Measurements from ENCODE around the gene UBE2D2.
"Not testable (repeated sequence)": the region's sequence is repeated elsewhere in the genome, so short reads cannot be mapped to it uniquely, and the experiment has no call there.

The UBE2D2 gene

DNA sequence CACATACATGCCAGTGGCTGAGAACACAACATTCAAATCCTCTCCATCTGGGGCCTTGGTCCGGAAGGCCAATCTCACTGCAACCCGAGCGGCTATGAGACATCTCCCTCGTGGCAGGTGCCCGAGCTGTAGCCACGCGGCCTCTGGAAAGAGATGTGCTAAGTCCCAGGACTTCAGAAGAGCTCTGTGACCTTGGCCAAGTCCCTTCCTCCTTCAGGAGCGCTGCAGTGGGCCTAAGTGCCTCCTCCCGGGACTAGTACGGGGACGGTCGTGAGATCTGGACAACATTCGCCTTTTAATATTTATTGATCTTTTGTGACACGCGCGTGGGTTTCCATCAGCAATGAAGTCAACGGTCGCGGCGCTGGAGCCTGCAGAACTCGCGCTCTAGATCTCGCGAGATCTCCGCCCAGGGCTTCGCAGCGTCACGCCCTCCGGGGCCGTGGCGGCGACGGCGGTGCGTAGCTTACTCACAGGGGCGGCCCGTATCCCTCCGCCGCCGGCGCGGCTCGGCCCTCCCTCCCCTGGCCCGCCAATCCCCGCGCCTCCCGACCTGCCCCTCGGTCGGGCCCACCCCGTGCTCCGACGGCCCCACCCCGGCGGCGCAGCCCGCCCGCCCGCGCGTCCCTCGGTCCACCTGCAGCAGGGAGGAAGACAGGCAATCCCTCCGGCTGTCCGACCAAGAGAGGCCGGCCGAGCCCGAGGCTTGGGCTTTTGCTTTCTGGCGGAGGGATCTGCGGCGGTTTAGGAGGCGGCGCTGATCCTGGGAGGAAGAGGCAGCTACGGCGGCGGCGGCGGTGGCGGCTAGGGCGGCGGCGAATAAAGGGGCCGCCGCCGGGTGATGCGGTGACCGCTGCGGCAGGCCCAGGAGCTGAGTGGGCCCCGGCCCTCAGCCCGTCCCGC lies at the start of gene UBE2D2:
UBE2D2 (plus strand) TSS at position 588 of the 903 bp plus-strand sequence. CDS start 453 bp downstream, outside the sequence.
- DNase-seq (ENCODE audit: low spot score): peak; percentile 99

DNA sequence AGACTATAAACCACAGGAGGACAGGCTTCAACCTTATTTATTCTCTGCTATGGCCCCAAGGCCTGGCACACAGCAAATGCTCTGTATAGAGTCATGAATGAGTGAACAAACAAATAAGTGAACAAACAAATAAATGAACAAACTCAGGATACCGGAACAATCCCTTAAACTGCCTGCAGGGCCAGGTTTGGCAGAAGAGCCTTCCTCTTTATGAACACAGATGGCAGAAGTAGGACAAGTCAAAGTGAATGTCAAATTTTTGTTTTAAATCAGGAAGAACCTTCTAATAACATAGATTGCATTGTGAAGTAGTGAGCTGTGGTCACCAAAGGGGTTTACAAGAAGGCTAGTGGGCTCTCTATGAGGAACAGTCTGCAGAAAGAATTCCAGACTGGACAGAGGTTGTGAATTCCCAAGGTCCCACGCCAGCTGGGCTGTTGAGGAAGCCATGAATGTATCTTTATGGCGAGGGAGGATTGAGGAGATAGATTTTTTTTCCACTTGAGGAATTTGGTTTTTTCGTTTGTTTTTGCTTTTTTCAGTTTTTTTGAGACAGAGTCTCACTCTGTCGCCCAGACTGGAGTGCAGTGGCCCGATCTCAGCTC lies 48.3 kb upstream of the UBE2D2 start:
- no peak for DNase-seq (ENCODE audit: low spot score)

DNA sequence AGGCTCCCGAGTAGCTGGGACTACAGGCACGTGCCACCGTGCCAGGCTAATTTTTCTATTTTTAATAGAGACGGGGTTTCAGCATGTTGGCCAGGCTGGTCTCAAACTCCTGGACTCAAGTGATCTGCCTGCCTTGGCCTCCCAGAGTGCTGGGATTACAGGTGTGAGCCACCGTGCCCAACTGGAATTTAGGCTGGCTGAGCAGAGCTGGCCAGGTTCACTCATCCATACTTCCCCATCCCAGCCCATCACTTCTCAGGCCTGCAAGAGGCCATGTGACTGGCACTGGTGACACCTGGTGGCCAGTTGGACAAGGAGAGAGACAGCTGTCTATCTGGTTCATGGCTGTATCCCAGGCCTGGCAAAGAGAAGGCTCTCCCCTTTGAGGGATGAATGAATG lies 47.7 kb upstream of the UBE2D2 start:
- DNase-seq (ENCODE audit: low spot score): peak; percentile 78

DNA sequence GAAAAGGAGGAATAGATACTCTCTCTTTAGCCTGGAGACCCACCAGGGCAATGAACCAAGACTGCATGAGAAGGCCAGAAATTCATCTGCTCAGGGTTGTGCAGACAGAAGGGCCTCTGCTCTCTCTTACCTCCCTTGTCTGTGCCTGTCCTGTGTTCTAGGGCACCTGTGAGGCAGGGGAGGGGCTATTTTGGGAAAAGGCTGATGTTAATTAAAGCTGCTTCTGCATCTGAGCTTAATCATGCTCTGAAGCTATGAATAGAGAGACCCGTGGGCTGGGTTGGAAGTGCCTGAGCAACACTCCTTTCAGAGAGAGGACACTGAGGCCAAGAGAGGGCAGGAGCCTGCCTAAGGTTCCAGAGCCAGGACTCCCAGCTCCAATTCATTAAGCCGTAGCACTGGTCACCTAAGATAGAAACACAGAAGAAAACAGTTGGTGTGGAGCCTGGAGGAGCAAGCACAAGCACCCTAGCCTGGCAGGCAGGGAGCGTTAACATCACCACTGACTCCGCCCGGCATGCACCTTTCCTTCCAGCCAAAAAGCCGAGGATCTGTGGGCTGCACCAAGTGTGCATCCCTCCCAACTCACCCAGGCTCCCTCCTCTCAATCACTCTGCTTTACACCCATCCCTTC lies 47.2 kb upstream of the UBE2D2 start:
- DNase-seq (ENCODE audit: low spot score): no peak

DNA sequence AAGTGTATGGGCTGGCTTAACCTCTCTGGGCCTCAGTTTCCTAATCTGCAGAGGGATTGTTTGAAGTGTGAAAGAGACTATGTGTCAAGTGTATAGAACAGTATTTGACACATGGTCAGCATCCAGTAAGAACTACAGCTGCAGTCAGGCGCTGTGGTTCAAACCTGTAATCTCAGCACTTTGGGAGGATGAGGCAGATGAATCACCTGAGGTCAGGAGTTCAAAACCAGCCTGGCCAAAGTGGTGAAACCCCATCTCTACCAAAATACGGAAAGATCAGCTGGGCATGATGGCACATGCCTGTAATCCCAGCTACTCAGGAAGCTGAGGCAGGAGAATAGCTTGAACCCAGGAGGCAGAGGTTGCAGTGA lies 46.7 kb upstream of the UBE2D2 start:
- no peak for DNase-seq (ENCODE audit: low spot score)

DNA sequence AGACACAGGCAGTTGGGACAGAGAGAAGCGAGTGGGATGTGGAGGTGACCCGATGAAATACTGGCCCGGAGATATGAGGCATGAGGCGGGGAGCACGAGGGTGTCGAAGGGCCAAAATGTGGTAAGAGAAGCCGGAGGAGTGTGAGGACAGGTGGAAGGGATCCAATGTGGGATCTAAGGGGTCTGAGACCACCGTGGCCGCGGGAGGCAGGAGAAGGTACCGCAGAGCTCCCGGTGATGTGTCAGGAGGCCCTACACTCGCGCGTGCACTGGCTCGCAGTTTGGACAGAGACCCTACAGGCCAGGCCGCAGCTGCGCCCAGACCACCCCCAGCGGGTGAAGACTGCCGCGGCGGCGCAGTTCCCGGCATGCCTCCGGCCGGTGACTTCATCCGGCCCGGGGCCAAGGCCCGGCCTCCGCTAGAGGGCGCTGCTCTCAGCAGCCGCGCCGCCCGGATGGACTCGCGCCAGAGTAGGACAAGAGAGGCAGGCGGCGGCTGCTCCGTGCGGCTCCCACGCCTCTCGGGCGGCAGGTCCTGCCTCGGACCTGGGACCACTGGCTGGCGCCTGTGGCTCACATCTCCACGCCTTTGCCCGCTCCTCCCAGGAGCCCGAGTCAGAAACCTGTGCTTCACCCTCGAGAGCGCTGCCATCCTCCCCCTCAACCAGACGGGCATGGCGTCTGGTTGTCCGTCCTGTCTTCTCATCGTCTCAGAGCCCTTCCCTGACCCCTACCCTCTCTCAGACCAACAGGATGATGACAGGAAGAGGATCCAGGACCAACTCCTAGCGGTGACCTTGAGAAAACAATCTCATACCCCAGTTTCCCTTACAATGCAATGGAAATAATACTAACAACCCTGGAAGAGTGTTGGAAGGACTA lies 43.2 kb upstream of the UBE2D2 start:
- peak; percentile 96 for DNase-seq (ENCODE audit: low spot score)

DNA sequence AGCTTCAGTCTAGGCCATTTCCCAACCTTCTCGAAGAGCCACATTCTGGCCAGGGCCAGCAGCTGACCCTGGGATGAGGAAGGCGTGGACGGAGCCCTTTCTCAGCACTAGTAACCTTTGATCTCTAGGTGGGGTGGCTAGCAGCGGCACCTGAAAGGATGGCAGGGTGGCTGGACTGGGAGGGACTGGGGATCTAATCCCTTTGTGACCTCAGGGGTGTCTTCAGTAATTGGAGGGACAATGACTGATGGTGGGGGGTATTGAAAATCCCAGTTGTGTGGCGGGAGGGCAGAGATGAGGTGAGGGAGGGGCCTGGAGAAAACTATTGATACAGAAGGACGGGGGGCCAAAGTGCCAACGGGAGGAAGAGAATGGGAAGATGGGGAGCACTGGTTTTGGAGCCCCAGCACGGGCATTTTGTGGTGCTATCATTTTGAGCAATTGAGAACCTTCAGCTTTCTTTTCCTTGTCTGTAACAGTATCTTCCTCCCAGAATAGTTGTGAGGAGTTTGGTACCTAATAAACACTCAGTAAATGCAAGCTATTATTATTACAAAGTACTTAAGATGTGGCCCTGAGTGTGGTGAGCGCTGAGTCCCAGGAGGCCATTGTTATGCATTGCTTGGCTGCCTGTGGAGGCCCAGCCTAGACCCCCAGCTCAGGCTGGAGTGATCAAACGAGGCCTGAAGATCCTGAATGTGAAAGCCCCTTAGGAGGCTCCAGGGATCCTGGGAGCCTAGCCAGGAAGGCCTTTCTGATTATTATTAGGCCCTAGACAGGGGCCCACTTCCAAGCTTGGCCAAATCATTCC lies 37.3 kb upstream of the UBE2D2 start:
- no peak for DNase-seq (ENCODE audit: low spot score)

DNA sequence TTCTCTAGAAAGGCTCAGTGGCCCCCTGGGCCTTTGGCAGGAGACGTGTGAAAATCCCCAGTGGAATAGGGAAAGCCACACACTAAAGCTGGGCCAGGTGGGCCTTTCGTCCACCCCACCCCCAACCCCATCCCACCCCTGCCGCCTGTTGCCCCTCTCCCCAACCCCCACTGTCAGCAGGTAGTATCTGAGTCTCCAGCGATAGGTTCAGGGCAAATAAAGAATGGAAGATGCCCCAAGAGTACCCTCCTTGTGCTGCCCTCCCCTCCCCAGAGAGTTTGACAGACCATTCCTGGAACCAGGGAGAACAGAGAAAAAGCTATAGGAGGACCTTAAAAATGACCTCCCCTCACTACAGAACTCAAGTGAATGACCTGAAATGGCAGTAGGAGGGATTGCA lies 36.7 kb upstream of the UBE2D2 start:
- no peak for DNase-seq (ENCODE audit: low spot score)

DNA sequence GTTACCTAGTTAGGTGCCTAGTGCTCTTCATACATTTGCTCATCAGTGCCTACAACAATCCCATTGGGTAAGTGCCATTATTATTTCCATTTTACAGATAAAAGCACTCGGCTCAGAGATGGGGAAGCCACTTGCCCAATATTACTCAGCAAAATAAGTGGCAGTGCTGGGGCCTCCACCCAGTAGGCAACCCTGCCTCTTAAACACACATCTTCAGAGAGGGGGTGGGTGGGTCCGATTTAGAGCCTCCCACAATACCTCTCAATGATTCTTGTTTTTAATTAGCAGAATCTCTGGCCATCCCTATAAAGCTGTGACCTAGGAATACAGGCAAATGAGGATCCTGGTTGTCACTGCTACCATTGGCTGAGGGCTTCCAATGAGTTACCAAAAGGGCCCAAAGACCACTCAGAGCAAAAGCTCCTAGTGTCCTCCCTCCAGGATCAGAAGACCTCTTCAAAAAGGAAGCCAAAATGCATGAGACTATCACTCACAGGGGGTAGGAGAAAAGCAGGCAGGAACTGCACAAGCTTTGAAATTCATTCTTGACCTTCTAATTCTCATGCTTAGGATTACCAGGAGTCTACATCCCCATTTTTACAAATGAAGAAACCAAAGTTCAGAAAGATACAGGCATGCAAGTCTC lies 36.1 kb upstream of the UBE2D2 start:
- DNase-seq (ENCODE audit: low spot score): no peak

DNA sequence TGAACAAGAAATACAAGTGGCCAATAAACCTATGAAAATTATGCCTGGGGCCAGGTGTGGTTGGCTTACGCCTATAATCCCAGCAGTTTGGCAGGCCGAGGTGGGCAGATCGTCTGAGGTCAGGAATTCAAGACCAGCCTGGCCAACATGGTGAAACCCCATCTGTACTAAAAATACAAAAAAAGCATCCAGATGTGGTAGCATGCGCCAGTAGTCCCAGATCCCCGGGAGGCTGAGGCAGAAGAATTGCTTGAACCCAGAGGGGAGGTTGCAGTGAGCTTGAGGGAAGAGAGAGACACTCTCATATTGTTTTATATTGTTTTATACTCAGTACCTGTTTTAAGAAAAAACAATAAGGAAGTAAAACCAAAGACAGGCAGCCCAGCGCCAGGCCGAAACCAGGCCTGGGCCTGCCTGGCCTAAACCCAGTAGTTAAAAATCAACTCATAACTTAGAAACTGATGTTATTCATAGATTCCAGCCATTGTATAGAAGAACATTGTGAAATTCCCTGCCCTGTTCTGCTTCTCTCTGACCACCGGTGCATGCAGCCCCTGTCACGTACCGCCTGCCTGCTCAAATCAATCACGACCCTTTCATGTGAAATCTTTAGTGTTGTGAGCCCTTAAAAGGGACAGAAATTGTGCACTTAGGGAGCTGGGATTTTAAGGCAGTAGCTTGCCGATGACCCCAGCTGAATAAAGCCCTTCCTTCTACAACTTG lies 35.4 kb upstream of the UBE2D2 start:
- DNase-seq (ENCODE audit: low spot score): not testable (repeated sequence)

DNA sequence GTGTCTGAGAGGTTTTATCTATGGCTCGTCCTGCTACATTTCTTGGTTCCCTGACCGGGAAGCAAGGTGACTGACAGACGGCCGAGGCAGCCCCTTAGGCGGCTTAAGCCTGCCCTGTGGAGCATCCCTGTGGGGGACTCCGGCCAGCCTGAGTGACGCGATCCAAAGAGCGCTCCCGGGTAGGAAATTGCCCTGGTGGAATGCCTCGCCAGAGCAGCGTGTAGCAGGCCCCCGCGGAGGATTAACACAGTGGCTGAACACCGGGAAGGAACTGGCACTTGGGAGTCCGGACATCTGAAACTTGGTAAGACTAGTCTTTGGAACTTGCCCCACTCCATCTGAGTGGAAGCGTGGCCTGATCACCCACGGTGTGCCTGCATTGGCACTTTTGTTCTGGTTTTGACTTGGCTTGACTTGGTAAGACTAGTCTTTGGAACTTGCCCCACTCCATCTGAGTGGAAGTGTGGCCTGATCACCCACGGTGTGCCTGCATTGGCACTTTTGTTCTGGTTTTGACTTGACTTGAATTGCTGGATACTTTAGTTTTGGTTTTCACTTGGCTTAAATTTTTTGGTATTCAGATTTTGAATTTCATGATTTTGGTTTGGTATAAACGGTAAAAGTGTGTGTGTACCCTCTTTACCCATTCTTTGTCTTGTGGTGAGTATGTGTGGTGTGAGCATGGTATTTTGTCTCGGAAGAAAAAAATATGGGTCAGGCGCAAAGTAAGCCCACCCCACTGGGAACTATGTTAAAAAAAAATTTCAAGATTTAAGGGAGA lies 34.6 kb upstream of the UBE2D2 start:
- DNase-seq (ENCODE audit: low spot score): not testable (repeated sequence)

DNA sequence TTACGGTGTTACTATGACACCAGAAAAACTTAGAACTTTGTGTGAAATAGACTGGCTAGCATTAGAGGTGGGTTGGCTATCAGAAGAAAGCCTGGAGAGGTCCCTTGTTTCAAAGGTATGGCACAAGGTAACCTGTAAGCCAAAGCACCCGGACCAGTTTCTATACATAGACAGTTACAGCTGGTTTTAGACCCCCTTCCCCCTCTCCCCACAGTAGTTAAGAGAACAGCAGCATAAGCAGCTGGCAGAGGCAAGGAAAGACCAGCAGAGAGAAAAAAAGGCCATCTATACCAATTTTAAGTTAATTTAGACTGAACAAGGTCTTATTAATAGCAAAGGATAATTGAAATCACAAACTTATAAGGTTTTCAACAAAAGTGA lies 34.1 kb upstream of the UBE2D2 start:
- DNase-seq (ENCODE audit: low spot score): not testable (repeated sequence)

DNA sequence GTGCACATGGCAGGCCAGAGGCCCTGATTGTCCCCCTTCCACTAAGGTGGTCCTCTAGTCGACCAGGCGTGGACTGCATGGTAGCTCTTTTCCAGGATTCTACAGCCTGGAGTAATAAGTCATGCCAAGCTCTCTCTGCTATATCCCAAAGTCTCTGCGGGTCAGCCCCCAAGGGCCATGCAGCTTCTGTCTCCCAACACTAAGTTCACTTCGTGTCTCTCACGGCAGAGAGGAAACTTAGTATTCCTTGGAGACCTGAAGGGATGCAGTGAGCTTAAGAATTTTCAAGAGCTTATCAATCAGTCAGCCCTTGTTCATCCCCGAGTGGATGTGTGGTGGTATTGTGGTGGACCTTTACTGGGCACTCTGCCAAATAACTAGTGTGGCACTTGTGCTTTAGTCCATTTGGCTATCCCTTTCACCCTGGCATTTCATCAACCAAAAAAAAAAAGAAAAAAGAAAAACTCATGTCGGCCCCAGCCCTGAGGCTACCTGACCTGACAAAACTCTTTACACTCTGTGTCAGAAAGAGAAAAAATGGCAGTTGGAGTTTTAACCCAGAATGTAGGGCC lies 33.2 kb upstream of the UBE2D2 start:
- DNase-seq (ENCODE audit: low spot score): not testable (repeated sequence)

DNA sequence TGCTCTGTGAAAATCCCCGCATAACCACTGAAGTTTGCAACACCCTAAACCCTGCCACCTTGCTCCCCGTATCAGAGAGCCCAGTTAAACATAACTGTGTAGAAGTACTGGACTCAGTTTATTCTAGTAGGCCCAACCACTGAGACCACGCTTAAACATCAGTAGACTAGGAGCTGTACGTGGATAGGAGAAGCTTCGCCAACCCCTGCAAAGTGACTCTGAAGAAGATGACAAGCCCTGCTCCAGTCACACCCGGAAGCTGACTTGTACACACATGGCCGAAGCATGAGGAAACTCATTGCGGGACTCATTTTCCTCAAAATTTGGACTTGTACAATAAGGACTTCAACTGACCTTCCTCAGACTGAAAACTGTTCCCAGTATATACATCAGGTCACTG lies 32.4 kb upstream of the UBE2D2 start:
- DNase-seq (ENCODE audit: low spot score): not testable (repeated sequence)

DNA sequence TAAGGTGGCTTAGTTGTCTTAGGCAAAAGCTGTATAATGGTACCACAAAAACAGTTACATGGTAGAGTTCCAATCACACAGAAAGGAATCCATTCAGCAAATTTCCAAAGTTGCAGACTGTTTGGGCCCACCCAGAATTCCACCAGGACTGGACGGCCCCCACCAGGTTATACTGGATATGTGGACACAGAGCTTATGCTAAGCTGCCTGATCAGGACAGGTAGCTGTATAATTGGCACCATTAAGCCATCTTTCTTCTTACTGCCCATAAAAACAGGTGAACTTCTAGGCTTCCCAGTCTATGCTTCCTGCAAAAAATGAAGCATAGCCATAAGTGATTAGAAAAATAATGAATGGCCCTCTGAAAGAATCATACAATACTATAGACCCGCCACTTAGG lies 31.1 kb upstream of the UBE2D2 start:
- DNase-seq (ENCODE audit: low spot score): not testable (repeated sequence)

DNA sequence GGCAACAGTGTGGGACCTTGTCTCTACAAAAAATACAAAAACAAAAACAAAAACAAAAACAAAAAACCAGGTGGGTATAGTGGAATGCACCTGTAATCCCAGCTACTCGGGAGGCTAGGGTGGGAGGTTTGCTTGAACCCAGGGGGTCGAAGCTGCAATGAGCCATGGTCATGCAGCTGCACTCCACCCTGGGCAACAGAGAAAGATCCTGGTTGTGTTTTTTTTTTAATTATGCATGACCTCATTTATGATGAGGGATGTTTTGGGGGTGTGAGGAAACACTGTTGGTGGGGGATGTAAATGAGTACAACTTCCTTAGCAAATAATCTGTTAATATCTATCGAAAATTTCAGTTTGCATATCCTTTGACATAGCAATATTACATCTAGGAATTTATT lies 29.4 kb upstream of the UBE2D2 start:
- no peak for DNase-seq (ENCODE audit: low spot score)

DNA sequence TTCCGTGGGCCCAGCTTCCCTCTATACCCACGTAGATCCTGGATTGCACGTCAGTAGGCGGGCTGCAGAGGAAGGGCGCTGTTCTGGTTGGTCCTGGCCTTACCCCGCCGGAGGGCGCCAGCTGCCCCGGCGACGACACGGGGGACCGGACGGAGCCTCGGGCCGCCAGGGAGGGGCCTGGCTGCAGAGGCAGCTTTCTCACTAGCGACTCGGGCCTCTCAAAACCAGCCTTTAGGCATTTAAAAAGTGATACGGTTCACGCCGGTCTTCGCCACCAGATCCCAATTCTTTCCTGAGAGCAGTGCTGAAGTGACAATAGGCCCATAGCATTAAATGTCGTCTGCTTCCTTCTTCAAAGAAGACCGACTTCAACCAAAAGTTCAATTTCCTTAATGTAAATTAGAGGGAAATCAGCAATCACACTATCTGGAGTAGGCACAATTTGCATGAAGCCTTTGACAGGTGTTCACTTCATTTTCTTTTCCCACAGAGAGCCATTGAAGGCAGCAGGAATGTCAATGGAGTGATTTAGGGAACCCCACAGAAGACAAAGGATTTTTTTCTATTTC lies 17.6 kb upstream of the UBE2D2 start:
- peak; percentile 25 for DNase-seq (ENCODE audit: low spot score)

DNA sequence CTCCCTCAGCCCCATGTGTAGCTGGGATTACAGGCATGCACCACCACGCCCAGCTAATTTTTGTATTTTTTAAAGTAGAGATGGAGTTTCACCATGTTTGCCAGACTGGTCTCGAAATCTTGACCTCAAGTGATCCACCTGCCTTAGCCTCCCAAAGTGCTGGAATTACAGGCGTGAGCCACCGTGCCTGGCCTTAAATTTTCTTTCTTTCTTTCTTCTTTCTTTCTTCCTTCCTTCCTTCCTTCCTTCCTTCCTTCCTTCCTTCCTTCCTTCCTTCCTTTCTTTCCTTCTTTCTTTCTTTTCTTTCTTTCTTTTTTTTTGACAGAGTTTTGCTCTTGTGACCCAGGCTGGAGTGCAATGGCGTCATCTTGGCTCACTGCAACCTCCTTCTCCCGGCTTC lies 14.5 kb upstream of the UBE2D2 start:
- not testable (repeated sequence) for DNase-seq (ENCODE audit: low spot score)

Measured in AG08396 (cell line).